Measurements from ENCODE around the gene FOXO1.

The FOXO1 gene

GRCh38 chr13:40673414-40673813 lies 7.0 kb upstream of the FOXO1 start:
- H3K4me3 ChIP-seq (ENCODE audit: low read length) = no peak overlapping the region
- no peak for DNase-seq (ENCODE audit: low read depth)
- no peak for TF ChIP-seq CTCF (IDR thresholded peaks at IDR 0.05; ENCODE audit: insufficient read depth, low read depth, low read length, missing control alignments)

- DNase-seq (ENCODE audit: low read depth) = peak; percentile 28
- no peak for TF ChIP-seq CTCF (IDR thresholded peaks at IDR 0.05; ENCODE audit: insufficient read depth, low read depth, low read length, missing control alignments)
- no peak overlapping the region for H3K4me3 ChIP-seq (ENCODE audit: low read length)
These were observed 6.4 kb upstream of the FOXO1 start for GRCh38 chr13:40672765-40673397.

- no peak for TF ChIP-seq CTCF (IDR thresholded peaks at IDR 0.05; ENCODE audit: insufficient read depth, low read depth, low read length, missing control alignments)
- no peak overlapping the region for H3K4me3 ChIP-seq (ENCODE audit: low read length)
- DNase-seq (ENCODE audit: low read depth) = peak; percentile 90
These were observed 5.7 kb upstream of the FOXO1 start for GRCh38 chr13:40671956-40672764.

GRCh38 chr13:40670307-40670706 lies 3.9 kb upstream of the FOXO1 start:
- no peak overlapping the region for H3K4me3 ChIP-seq (ENCODE audit: low read length)
- DNase-seq (ENCODE audit: low read depth) = no peak
- no peak for TF ChIP-seq CTCF (IDR thresholded peaks at IDR 0.05; ENCODE audit: insufficient read depth, low read depth, low read length, missing control alignments)

- peak; percentile 36 for DNase-seq (ENCODE audit: low read depth)
These were observed 1.9 kb upstream of the FOXO1 start for GRCh38 chr13:40668335-40668734.

GRCh38 chr13:40667622-40667978 lies 1.2 kb upstream of the FOXO1 start:
- no peak for DNase-seq (ENCODE audit: low read depth)
- peak overlapping the region; percentile 65 for H3K4me3 ChIP-seq (ENCODE audit: low read length)
- TF ChIP-seq CTCF (IDR thresholded peaks at IDR 0.05; ENCODE audit: insufficient read depth, low read depth, low read length, missing control alignments) = no peak

More at GRCh38 chr13:40668335-40668734, 1.9 kb upstream of the FOXO1 start:
- peak; percentile 63 for TF ChIP-seq CTCF (IDR thresholded peaks at IDR 0.05; ENCODE audit: insufficient read depth, low read depth, low read length, missing control alignments)
- no peak overlapping the region for H3K4me3 ChIP-seq (ENCODE audit: low read length)
